H7 (cell line): ENCODE results near the gene AAR2. TPM values are rescaled to one million over a fixed set of nuclear protein-coding genes. Genes with fewer than 3 reads are reported as not detected.

Source experiments
- DNase-seq: peaks from one replicate; pipeline ENCODE4 v3.0.0; 2012
- H3K27me3 ChIP-seq: 2 replicates; pipeline ENCODE4 v1.6.0; 2011; ENCODE audit warnings: mild to moderate bottlenecking, low read length; ENCODE audit not compliant: control insufficient read depth, insufficient read depth
- H3K36me3 ChIP-seq: replicated peaks from 2 replicates; pipeline ENCODE4 v1.5.1; 2011; ENCODE audit warnings: low read length; ENCODE audit not compliant: control insufficient read depth, insufficient read depth
- H3K4me3 ChIP-seq: 2 replicates; pipeline ENCODE4 v1.5.1; 2011; ENCODE audit warnings: low read depth, mild to moderate bottlenecking, control low read depth, low read length, moderate library complexity; ENCODE audit not compliant: insufficient read depth
- total RNA-seq: library from RNA; depleted of rRNA; stranded (reverse); fragments of >200 nt; shearing (Covaris generic); gene quantifications from 2 replicates; pipeline ENCODE4 v1.2.3, GENCODE V29; 2014

AAR2 gene
- total RNA-seq, 1 experiment from 2014 or later: 32.1 TPM

DNA sequence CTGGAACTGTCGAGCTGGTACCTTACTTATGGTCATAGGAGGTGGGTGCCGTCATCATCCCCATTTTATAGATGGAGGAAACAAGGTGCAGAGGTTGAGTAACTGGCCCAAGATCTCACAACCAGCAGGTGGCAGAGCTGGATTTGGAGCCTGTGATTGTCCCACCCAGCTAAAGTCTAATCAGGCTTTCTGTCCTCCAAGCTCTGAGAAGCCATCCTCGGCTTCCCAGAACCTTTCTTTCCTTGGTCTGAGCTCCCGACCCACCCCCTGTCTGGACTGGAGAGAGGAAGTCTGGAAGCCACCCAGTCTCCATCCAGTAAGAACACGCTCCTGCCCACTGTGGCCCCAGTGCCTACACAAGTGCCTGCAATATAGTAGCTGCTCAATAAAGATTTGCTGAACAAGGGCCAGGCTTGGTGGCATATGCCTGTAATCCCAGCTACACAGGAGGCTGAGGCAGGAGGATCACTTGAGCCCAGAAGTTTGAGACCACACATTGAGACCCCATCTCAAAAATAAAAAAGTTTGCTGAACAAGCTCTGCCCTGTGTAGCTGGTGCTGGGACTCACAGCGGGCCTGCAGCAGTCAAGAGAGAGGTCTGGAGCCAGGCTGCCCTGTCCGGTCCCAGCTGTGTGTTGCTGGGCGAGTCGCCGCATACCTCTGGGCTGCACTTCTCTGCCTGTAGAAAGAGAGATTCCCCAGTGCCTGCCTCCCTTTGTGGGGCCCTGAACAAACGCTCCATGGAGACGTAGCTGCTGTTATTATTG, 37.3 kb downstream of the AAR2 start:
- DNase-seq: peak; percentile 60
- Histone ChIP-seq H3K36me3 (no peaks in the 10 kb centered on the region), H3K4me3 (no peak overlapping the region), H3K27me3 (no peaks in the 10 kb centered on the region)

DNA sequence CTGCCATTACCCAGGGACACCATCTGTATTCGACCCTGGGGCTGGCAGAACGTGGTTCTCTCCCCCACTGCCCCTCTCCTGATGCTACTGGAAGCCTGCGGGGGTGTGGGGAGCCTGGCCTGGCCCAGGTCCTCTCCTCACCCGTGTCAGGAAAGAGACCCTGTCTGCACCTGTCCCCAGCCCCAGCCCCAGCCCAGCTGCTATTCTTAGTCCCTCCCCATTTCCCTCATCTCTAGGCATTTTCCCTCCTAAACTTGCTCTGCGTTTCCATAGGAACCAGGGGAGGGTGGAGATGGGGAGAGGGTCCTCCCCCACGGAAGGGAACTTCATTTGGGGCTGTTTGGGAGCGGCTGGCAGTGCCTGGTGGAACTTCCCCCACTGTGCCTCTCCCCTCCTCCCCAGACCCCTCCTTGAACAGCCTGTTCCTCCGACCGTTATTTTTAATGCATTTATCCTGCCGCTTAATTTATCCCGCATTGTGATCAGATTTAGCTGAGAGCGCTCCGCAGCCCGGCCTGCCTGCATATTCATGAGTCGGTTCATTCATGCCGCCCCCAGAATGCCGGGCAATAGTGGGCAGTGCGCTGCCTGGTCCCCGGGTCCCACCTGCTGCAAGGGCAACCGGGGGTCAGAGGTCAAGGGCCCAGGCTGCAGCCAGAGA, 38.0 kb downstream of the AAR2 start:
- DNase-seq: peak; percentile 70
- Histone ChIP-seq H3K4me3 (no peak overlapping the region), H3K27me3 (no peaks in the 10 kb centered on the region), H3K36me3 (no peaks in the 10 kb centered on the region)

DNA sequence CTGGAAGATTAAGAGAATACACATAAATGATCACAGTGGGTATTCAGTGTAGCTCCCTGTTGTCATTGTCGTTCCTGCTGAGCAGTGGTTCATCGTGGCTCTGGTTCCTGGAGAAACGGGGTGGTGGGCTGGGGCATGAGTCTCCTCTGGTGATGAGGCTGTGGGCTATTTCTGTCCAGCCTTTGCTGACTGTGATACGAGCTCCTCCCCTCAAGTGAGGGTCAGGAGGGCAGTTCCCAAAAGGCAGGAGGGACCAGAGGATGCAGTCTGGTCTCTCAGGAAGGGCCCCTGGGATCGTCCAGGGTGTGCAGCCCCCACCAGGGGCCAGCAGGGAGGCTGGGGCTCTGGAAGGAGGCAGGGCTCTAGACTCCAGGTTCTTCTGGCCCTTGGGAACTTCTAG, 38.7 kb downstream of the AAR2 start:
- H3K27me3 ChIP-seq: no peaks in the 10 kb centered on the region
- no peak overlapping the region for H3K4me3 ChIP-seq
- H3K36me3 ChIP-seq: no peaks in the 10 kb centered on the region
- peak; percentile 31 for DNase-seq

DNA sequence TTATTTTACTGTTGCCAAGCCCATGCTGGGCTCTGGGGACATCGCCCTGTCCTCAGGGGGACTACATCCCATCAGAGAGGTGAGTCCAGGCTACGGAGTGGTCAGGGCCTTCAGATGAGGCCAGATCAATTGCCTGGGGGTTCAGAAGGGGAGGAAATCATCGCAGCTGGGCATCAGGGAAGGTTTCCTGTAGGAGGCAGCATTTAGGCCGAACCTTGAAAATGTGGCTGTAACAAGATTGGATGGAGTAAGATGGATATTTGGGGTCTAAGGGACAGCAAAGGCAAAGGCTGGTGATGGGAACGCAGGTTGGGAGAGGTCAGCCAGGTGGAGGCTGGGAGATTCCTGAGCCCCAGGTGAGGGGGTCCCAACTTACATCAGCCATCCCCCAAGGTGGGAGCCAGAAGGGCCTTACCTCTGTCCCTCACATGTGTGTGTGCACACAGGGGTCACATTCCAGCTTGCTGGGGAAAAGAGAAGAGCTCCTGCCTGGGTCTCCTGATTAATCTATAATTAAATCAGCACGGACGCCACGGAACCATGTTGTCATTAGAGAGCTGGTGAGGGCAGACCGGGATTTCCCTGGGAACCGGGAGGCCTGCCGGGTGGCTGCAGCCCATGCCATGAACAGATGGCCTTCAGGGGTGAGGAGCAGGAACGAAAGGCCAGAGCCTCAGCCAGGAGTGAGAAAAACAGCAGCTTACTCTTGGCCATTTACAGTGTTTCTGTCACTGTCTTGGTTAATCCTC, 39.3 kb downstream of the AAR2 start:
- DNase-seq: peak; percentile 51
- Histone ChIP-seq H3K4me3 (no peak overlapping the region), H3K27me3 (no peaks in the 10 kb centered on the region), H3K36me3 (no peaks in the 10 kb centered on the region)

DNA sequence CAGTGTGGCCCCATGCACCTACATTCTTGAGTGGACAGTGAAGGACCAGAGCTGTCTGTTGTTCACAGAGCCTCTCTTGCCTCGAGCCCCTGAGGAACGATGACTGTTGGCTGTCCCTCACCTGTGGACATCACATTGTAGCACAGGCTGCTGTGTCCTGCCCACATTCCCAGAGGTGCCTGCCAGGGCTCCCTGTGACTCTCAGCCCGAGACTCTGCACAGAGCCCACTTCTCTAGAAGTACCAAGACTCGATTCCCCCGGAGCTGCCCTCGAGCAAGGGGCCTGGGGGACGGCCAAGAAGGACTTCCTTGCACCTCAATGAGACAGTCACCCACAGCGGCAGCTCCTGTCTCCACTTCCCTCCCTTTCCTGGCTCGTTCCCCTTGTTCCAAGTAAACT, 41.3 kb downstream of the AAR2 start:
- DNase-seq: peak; percentile 8
- H3K27me3 ChIP-seq: no peaks in the 10 kb centered on the region
- H3K4me3 ChIP-seq: no peak overlapping the region
- H3K36me3 ChIP-seq: no peaks in the 10 kb centered on the region

DNA sequence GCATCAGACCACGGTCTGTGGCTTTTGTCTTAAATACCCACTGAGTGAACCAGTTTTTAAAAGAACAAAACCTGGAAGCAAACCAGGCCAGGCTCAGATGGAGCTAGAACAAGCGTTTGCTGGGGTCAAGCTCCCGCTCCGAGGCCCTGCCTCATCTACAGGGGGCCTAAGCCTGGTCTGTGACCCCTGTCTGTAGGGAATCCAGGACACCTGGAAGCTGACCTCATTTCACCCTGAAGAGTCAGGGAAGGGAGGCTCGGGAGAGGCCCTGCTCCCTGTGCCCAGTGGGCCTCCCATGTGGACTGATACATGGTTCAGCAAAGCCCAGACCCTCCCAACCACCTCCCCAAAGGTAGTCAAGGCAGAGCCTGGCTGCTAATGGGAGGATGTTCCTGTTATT, 43.1 kb downstream of the AAR2 start:
- H3K36me3 ChIP-seq: no peaks in the 10 kb centered on the region

DNA sequence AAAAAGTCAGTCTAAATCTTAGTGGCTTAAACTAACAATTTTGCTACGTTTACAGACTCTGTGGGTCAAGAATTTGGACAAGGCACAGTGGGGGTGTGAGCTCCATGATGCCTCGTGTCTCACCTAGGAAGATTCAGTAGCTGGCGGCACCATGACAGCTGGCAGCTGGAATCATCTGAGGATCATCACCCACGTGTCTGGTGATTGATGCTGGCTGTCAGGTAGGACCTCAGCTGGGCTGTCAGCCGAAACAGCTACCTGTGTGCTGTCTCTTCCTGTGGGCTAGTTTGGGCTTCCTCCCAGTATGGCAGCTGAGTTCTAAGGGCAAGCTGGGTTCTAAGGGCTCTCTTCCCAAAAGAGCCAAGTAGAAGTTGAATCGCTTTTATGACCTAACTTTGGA, 43.5 kb downstream of the AAR2 start:
- Histone ChIP-seq H3K36me3 (no peaks in the 10 kb centered on the region), H3K4me3 (no peak overlapping the region), H3K27me3 (no peaks in the 10 kb centered on the region)
- DNase-seq: no peak

More for the DNA sequence above, 43.1 kb downstream of the AAR2 start:
- no peak for DNase-seq
- no peaks in the 10 kb centered on the region for H3K27me3 ChIP-seq
- no peak overlapping the region for H3K4me3 ChIP-seq

DNA sequence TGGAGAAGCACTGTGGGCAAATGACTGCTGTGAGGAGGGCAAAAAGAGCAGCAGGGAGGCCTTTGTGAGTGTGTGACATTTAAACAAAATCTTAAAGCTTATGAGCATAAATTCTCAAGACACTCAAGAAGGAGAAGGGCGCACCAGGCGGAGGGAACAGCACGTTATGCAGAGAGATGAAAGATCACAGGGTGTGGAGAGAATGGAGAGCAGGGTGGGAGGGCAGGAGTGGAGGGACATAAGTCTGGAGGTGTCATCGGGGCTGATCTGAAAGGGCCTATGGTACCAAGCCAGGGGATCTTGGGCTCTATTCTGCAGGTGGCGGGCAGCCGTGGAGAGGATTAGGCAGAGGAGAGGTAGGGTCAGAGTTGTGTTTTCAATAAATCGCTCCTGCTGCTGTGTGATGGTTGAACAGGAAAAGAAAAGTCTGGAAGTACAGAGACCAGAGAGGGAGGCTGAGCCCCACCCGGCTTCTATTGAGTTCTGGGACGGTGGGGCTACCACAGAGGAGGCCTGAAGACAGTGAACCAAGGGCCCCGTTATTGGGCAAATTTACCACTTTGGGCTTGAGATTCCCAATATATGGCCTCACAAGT, 45.6 kb downstream of the AAR2 start:
- Histone ChIP-seq H3K36me3 (no peaks in the 10 kb centered on the region), H3K27me3 (no peaks in the 10 kb centered on the region), H3K4me3 (no peak overlapping the region)
- no peak for DNase-seq

DNA sequence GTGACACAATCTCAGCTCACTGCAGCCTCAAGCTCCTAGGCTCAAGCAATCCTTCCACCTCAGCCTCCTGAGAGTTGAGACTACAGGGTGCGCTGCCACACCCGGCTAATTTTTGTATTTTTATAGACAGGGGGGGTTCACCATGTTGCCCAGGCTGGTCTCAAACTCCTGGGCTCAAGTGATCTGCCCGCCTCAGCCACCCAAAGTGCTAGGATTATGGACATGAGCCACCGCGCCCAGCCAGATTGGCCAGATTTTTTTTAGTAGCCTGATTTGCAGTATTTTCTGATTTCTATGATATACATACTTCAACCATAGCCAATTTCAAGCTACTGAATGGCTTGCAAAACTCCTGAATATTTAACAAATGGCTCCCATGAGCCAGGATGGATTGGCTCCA, 48.5 kb downstream of the AAR2 start:
- no peak for DNase-seq
- Histone ChIP-seq H3K4me3 (no peak overlapping the region), H3K36me3 (no peaks in the 10 kb centered on the region), H3K27me3 (no peaks in the 10 kb centered on the region)

DNA sequence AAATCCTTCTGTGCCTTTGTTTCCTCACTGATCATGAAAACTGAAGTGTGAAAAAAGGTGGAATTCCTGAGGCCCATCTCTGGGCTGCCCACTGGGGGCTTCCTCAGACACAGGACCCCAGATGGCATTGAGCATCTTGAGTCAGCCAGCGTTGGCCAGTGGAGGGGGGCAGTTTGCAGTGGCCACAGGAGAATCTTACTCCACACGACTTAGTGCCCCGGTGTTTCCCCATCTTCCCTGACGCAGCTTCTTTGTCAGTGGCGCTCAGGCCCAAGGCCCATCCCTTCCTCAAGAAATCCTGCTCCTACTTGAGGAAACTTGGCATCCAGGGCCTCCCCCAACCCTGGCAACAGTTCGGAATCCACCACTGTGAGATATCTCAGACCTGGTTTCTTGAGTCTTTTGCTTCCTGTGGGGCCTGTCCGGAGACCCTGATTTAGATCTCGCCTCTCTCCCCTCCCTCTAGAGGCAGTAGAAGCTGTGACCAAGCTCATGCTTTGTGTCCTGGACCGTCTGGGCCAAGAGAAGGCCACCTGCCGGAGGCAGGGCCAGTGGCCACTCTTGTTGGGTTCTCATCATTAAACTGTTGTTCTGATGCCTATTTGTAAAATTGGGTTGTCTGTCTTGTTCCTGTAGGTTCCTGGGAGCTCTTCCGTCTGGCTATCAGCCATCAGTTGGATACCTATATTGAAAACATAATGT, 49.6 kb downstream of the AAR2 start:
- Histone ChIP-seq H3K36me3 (no peaks in the 10 kb centered on the region), H3K4me3 (no peak overlapping the region), H3K27me3 (no peaks in the 10 kb centered on the region)
- no peak for DNase-seq

DNA sequence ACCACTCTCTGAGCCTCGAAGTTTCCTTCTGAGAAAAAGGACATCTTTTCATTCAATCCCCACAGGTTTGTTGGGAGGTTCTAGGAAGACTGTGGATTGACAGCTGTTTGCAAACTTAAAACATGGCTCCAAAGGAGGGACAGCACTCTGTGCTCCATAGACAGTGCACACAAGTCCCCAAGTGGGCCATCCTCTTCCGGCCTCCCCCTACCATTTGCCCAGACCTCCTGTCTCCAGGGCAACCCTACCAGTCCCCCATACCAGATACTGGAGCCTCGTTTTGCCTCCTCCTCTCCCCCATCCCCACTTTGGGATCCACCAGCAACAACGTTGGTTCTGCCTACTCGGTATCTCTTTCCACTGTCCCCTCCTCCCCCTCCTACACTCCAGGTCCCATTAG, 61.4 kb downstream of the AAR2 start:
- DNase-seq: no peak
- Histone ChIP-seq H3K4me3 (no peak overlapping the region), H3K36me3 (no peaks in the 10 kb centered on the region), H3K27me3 (no peaks in the 10 kb centered on the region; the same call in 1 of the 2 replicates)

DNA sequence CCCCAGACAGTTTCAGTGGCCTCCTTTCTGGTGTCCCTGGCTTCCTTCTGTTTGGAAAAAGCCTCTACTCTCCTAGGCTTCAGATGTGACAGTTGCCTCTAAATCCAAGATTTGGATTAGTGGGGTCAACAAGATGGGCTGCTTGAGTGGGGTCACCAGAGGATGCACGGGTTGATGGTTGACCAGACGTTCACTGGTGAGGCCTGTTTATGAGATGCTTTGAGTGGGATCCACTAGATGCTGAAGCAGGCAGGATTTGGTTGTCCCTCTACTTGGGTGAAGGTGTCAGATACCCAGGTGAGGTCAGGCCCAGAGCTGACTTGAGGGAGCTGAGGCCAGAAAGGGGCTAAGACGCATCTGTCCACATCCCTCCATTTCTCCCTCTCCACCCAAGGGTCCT, 61.8 kb downstream of the AAR2 start:
- Histone ChIP-seq H3K4me3 (no peak overlapping the region), H3K36me3 (no peaks in the 10 kb centered on the region), H3K27me3 (peaks cover 2% of the 10 kb centered on the region)
- no peak for DNase-seq

DNA sequence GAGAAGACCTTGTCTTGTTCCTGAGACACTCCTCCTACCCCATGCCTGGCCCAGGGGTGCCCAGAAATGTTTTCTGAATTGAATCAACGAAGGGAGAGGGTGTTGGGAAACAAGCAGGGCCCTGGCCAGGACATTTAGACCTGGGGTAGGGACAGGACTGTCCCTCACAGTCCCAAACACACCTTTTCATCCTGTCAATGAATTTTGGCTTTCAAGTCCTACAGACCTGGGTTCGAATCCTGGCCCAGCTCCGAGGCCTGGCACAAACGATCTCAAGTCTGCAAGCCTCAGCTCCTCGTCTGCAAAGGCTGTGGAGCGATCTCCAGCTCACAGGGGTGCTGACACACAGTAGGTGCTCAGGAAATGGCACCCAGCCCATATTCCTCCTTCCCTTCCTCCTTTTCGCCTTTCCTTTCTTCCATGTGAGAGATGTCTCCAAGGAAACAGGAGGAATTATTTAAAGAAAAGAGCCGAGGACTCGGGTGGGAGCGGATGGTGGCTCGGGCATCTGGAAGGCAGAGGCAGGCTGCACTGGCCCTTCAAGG, 62.6 kb downstream of the AAR2 start:
- Histone ChIP-seq H3K36me3 (no peaks in the 10 kb centered on the region), H3K27me3 (peaks cover 4% of the 10 kb centered on the region), H3K4me3 (no peak overlapping the region)
- DNase-seq: no peak

DNA sequence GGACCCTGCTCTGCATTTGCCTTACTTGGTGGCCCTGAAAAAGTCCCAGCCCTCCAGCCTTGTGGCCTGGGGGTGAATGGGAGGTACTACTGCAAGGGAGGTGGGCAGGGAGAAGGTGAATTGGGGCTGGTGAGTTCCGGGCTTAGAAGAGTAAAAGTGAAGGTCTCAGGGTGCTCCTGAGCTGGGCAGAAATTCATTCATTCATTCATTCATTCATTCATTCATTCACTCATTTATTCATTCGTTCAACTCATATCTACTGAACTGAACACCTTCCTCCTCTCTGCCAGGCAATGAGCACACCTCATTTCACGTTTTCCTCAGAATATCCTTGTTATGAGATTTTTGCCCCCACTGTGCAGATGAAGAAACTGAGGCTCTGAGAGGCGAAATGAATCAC, 63.2 kb downstream of the AAR2 start:
- DNase-seq: no peak
- Histone ChIP-seq H3K4me3 (no peak overlapping the region), H3K36me3 (no peaks in the 10 kb centered on the region), H3K27me3 (peaks cover 4% of the 10 kb centered on the region)
